ENCODE measurements around the gene SCN3A. TPM values are rescaled to one million over a fixed set of nuclear protein-coding genes. Genes with fewer than 3 reads are reported as not detected.
A peak's percentile ranks its signal among the peaks of the same experiment; 100 is the strongest.

Gene SCN3A
- total and polyA plus RNA-seq, 4 donors: 0.06 to 2.3 (median 0.43) TPM

- Histone ChIP-seq H3K27me3 (ENCODE audit: control insufficient read depth in 3 of 3, insufficient read depth in 3 of 3, low read length in 2 of 3) (no peaks in the 10 kb centered on the region), H3K36me3 (ENCODE audit: control insufficient read depth in 4 of 4, insufficient read depth in 4 of 4, low read length in 4 of 4) (no peaks in the 10 kb centered on the region), H3K27ac (ENCODE audit: low read depth in 1 of 2, low read length in 1 of 2) (no peak overlapping the region), H3K4me1 (ENCODE audit: control insufficient read depth in 5 of 5, insufficient read depth in 5 of 5, low read length in 5 of 5) (peaks cover 0 to 15% (median 0%) of the 10 kb centered on the region in 5 donors), H3K9me3 (ENCODE audit: control insufficient read depth in 4 of 4, insufficient read depth in 3 of 4, low read length in 3 of 4) (no peaks in the 10 kb centered on the region), H3K4me3 (no peak overlapping the region), H3K9ac (ENCODE audit: insufficient read depth in 1 of 2, low read length in 2 of 2) (no peak overlapping the region)
- DNase-seq (peak; percentile 86 to 90 (median 87)), ATAC-seq (ENCODE audit: insufficient read depth, low FRiP score) (peak; percentile 71)
- 28 to 47% methylated on average over 12 of the region's 12 CpGs for WGBS, 2 donors
- no peak for TF ChIP-seq CTCF (IDR thresholded peaks at IDR 0.05; ENCODE audit: control extremely low read depth, extremely low read depth)
Observed at GRCh38 chr2:165067643-165068486, 136.0 kb downstream of the SCN3A start.

DNA sequence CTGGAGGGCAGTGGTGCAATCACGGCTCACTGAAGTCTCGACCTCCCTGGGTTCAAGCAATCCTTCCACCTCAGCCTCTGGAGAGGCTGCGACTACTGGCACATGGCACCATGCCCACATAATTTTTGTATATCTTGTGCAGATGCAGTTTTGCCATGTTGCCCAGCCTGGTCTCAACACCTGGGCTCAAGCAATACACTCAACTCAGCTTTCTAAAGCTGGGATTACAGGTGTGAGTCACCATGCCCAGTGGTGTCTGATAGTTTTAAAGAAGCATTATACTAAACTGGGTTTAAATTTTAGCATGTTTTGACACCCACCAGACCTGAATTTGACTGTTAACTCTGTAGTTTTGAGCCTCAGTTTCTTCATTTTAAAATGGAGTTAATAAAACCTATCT lies 139.1 kb downstream of the SCN3A start:
- H3K9me3 ChIP-seq (ENCODE audit: control insufficient read depth in 4 of 4, insufficient read depth in 3 of 4, low read length in 3 of 4): no peaks in the 10 kb centered on the region
- ATAC-seq (ENCODE audit: insufficient read depth, low FRiP score) (no peak), DNase-seq (no peak)
- no peak for TF ChIP-seq CTCF (IDR thresholded peaks at IDR 0.05; ENCODE audit: control extremely low read depth, extremely low read depth)
- no peak overlapping the region for H3K27ac ChIP-seq (ENCODE audit: low read depth in 1 of 2, low read length in 1 of 2)
- H3K27me3 ChIP-seq (ENCODE audit: control insufficient read depth in 3 of 3, insufficient read depth in 3 of 3, low read length in 2 of 3): no peaks in the 10 kb centered on the region
- no peak overlapping the region for H3K9ac ChIP-seq (ENCODE audit: insufficient read depth in 1 of 2, low read length in 2 of 2)
- H3K4me1 ChIP-seq (ENCODE audit: control insufficient read depth in 5 of 5, insufficient read depth in 5 of 5, low read length in 5 of 5): peaks cover 0 to 15% (median 0%) of the 10 kb centered on the region in 5 donors
- H3K4me3 ChIP-seq: no peak overlapping the region
- 87 to 94% methylated on average over 3 of the region's 3 CpGs for whole genome bisulfite sequencing, 2 donors
- no peaks in the 10 kb centered on the region for H3K36me3 ChIP-seq (ENCODE audit: control insufficient read depth in 4 of 4, insufficient read depth in 4 of 4, low read length in 4 of 4)

DNA sequence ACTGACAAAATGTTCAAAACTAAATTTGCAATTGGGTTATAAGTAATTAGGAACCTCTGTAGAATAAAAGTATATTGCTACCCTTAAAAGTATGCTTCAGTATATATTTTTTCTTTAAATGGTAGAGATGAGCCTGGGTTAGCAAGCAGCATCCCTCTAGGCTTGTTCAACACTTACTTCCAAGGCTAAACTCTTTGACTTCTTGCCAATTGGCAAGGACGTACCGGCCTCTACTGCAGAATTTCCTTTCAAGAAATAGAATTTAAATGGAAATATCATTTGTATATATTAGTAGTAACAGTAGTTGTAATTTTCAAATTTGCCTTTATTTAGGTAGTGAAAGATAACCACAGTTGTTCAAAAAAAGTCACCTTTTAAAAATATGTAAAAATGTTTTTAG lies 143.4 kb downstream of the SCN3A start:
- 59 to 81% methylated on average over 2 of the region's 2 CpGs for WGBS, 2 donors
- DNase-seq (peak in 2 of 3 donors; percentile 59 to 75), ATAC-seq (ENCODE audit: insufficient read depth, low FRiP score) (no peak)
- Histone ChIP-seq H3K27ac (ENCODE audit: low read depth in 1 of 2, low read length in 1 of 2) (no peak overlapping the region), H3K9me3 (ENCODE audit: control insufficient read depth in 4 of 4, insufficient read depth in 3 of 4, low read length in 3 of 4) (no peaks in the 10 kb centered on the region), H3K36me3 (ENCODE audit: control insufficient read depth in 4 of 4, insufficient read depth in 4 of 4, low read length in 4 of 4) (no peaks in the 10 kb centered on the region), H3K27me3 (ENCODE audit: control insufficient read depth in 3 of 3, insufficient read depth in 3 of 3, low read length in 2 of 3) (no peaks in the 10 kb centered on the region), H3K4me3 (no peak overlapping the region), H3K4me1 (ENCODE audit: control insufficient read depth in 5 of 5, insufficient read depth in 5 of 5, low read length in 5 of 5) (no peaks in the 10 kb centered on the region), H3K9ac (ENCODE audit: insufficient read depth in 1 of 2, low read length in 2 of 2) (no peak overlapping the region)
- no peak for TF ChIP-seq CTCF (IDR thresholded peaks at IDR 0.05; ENCODE audit: control extremely low read depth, extremely low read depth)

Data from lung (tissue), 12 donors.